WTC11 (cell line): ENCODE data around the gene INS.

Experiments
- ATF1 ChIP-seq: sonication (generic); formaldehyde crosslinking; IDR thresholded peaks from 2 replicates; pipeline ENCODE4 v1.8.1; 2023; ENCODE audit warnings: mild to moderate bottlenecking, moderate library complexity, missing genetic modification reagents
- CTCF ChIP-seq: fragments of 200-600 bp; IDR thresholded peaks from 2 replicates; pipeline ENCODE4 v1.8.0; 2022; ENCODE audit warnings: antibody characterized with exemption
- ELF4 ChIP-seq: sonication (generic); formaldehyde crosslinking; IDR thresholded peaks from 2 replicates; pipeline ENCODE4 v1.8.1; 2022; ENCODE audit warnings: low read depth, mild to moderate bottlenecking, moderate library complexity, missing genetic modification reagents
- FOXK1 ChIP-seq: sonication (generic); formaldehyde crosslinking; IDR thresholded peaks from 2 replicates; pipeline ENCODE4 v1.8.0; 2022; ENCODE audit warnings: mild to moderate bottlenecking, moderate library complexity, missing genetic modification reagents
- MAX ChIP-seq: sonication (generic); formaldehyde crosslinking; IDR thresholded peaks from 2 replicates; pipeline ENCODE4 v1.8.0; 2022; ENCODE audit warnings: mild to moderate bottlenecking, missing genetic modification reagents
- TEAD4 ChIP-seq: sonication (generic); formaldehyde crosslinking; IDR thresholded peaks from 2 replicates; pipeline ENCODE4 v1.8.0; 2022; ENCODE audit warnings: mild to moderate bottlenecking, missing genetic modification reagents
- USF2 ChIP-seq: sonication (generic); formaldehyde crosslinking; IDR thresholded peaks from 2 replicates; pipeline ENCODE4 v1.8.1; 2023; ENCODE audit warnings: mild to moderate bottlenecking, missing genetic modification reagents, moderate library complexity

- TF ChIP-seq CTCF (no peak), ELF4 (no peak), USF2 (no peak), MAX (CRISPR knock-in tag) (no peak), TEAD4 (CRISPR knock-in tag) (no peak), FOXK1 (CRISPR knock-in tag) (no peak), ATF1 (CRISPR knock-in tag) (no peak)
These were observed 24.1 kb downstream of the INS start for GRCh38 chr11:2136952-2137201.
